GM21390 (cell line): Measurements from ENCODE around the gene KCNMB4.
A peak's percentile ranks its signal among the peaks of the same experiment; 100 is the strongest.

Experiments
- ATAC-seq: cut with Tn5 transposase; IDR thresholded peaks from one replicate; pipeline ENCODE4 v1.9.1; 2021; ENCODE audit not compliant: unreplicated experiment

The KCNMB4 gene, protein sequence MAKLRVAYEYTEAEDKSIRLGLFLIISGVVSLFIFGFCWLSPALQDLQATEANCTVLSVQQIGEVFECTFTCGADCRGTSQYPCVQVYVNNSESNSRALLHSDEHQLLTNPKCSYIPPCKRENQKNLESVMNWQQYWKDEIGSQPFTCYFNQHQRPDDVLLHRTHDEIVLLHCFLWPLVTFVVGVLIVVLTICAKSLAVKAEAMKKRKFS

DNA sequence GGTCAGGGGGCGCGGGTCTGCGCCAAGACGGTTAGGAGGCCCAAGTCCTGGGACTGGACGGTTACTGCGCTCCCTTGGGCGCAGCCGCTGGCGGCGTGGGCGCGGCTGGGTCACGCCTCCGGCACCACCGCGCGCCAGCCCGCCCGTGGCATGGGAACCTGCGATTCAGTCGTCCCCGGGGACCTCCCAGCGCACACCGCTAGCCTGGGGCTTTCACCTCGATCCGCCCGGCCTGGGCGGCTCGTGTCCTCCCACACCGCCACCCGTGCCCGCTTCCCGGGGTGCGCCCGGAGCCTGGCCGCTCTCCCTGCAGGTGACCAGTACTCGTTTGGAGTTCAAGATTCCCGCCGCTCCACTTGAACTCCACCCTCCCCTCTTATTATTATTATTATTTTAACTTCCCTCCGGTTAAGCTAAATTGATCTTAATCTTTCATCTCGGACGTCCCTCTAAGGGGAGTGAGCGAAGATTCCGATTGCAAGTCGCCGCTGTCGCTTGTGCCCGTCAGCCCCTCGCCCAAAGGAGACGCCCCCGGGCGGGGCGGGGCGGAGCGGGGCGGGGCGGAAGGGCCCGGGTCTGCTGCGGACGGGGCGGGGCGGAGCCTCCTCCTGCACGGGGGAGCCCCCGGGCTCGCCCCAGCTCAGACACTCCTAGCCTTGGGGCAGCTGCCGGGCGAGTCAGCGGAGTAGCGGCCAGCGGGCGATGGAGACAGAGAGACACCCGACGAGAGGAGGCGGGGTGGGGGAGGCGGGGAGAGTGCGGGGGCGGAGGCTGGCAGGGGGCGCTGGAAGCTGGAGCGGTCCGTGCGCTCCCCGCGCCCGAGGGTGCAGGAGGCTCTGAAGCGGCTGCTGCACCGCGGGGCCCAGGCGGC is at the start of gene KCNMB4:
KCNMB4 (plus strand) TSS at position 643 of the 871 bp plus-strand sequence. CDS start 445 bp downstream, outside the sequence.
- ATAC-seq, result peak; percentile 80

DNA sequence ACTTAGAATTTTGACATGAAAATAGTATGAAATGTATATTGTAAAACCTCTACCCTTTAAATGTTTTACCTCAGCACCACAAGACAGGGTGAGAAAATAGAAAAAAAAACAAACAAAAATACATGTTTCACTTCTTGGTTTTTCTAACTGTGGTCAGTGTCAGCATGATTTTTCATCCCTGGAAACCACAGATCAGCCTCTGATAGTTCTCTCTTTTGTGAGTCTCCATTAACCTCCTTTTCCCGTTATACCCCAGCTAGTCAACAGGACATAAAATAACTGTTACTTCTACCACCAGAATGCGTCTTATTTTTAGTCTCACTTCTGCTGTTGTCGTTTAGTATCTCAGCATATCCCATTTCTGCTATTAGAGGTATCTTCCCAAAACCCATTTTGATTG is 48.3 kb upstream of the KCNMB4 start:
- peak; percentile 90 for ATAC-seq

DNA sequence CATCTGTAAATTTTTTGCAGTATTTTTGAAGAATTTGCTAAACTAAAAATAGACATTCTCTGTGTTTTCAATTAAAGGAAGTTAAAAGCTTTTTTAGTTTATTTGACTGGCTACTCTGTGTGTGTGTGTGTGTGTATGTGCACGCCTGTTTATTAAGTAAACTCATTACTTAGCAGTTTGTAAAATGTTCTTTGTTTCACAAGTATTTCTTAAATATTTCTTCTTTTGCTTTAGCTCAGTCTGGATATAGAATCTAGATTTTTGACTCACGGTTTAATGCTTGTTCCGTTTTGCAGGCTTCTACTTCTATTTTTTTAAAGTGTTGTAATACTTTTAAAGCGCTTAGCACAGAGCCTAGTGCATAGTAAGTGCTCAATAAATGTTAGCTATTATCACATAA is 46.5 kb upstream of the KCNMB4 start:
- ATAC-seq, result no peak

DNA sequence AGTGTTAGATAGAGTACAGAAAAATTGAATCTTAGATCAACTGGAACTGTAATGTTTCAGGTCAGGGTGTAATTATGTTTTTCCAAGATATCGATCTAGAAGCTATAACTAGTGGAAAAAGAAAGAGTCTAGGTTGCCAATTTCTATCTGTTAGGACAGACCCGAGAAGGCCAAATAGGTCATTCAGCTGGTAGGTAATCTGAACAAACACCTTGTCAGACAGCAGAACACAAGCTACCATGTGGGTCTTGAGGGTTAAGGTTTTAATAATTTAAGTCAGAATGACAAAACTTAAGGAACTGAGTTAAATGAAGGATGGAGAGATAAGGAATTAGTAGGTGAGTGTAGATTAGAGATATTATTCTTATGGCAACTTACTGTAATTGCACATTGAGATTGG is 44.9 kb upstream of the KCNMB4 start:
- ATAC-seq, result no peak

DNA sequence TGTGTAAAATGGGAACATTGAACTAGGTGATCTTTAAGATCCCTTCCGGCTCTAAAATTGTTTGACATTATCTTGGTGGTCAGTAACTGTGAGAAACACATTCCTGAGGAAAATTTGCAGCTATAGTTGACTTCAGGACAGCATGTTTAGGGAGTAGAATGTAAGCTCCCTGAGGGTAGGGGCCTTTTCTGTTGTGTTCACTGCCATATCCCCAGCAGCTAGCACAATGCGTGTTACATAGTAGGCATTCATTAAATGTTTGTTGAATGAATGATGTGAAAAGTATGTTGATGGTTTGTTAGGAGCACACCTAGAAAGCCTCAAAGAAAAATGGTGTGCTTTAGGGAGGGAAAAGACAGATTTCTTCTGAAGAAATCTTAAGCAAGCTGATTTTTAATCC is 38.5 kb upstream of the KCNMB4 start:
- ATAC-seq, result no peak

DNA sequence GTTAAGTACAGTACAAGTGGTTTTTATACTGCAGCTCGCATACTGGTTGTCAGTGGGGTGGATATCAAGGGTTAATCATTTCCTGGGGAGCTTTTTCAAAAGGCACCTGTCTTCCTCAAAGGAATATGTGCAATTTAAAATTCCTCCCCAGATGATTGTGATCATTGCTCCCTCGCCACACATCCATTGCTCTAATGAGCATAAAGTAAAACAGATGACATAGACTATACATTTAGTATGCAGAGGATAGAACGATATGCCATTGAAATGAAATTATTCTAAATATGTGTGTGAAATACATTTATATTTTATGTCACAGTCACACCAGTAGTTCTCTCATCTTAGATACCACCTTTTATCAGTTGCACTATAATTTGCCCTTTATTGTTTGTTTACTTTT is 36.4 kb upstream of the KCNMB4 start:
- no peak for ATAC-seq

DNA sequence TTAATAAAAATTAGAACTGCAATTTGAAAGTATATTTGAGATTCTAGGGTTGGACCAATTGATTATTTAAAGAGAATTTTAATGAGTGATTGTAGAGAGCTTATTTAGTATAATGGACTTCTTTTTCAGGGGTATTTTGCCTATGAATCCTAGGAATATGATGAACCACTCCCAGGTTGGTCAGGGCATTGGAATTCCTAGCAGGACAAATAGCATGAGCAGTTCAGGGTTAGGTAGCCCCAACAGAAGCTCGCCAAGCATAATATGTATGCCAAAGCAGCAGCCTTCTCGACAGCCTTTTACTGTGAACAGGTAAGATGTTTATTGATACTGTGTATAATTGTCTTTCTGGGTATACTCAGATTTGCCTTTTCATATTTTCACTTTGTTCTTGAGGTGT is 35.9 kb upstream of the KCNMB4 start:
- ATAC-seq, result no peak

DNA sequence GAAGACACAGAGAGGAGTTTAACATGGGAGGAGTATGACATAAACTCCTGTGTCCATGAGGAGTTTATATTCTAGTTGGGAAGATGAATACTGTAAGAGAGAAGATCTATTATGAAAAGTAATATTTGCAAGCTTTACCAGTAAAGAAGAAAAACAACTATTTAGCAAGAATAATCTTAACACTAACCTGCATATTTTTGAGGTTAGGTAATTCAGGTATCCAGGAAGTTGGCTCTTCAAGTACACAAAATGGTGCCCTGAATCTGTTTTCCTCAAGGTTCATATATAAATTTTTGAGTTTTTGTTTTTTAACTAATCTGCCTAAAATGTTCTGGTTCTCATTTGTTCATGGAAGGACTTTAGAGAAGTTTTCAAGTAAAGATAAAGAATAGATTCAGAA is 33.9 kb upstream of the KCNMB4 start:
- no peak for ATAC-seq

DNA sequence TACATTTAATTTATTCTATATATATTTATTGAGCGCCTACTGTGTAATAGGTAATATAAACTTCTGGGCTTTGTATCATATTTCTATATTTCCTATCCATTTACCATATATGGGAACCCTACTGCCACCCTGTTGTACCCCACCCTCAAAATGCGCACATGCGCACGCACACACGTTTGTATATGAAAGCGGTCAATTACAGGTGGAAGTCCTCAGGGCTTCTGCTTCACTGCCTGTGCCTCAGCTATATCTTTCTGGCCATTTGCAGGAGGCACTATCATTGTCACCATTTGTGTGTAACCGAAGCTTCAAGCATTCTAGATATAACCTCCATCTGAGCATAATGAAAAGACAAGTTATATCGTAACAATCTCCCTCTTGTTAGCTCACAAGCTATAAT is 31.3 kb upstream of the KCNMB4 start:
- ATAC-seq, result no peak

DNA sequence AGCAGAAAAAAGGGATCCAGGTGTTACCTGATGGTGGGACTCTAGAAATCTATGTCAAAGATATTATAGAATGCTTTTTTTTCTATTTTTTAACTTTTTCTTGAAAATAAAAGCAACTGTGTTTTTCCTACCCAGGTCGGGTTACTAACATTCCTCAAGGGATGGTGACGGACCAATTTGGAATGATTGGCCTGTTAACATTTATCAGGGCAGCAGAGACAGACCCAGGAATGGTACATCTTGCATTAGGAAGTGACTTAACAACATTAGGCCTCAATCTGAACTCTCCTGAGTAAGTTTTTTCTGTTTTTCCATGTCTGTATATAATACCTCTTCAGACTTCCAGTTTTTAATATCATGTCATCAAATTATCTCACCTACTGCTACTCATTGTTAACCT is 27.6 kb upstream of the KCNMB4 start:
- no peak for ATAC-seq

DNA sequence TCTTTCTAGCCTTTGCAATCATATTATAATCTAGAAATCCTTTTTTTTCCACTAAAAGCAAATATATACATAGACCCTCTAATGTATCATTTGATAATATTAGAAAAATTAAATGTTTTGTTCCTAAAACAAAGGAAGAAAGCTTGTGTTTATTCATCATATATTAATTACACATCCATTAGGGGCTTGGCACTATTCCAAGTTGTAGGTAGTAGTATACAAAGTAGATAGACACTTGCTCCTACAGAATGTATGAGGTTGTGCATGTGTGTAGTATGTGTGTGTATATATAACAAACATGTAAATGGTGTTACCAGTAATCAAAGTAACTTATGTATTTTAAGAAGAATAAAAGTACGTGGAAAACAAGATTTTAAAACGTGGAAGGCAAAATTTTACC is 15.0 kb upstream of the KCNMB4 start:
- no peak for ATAC-seq

DNA sequence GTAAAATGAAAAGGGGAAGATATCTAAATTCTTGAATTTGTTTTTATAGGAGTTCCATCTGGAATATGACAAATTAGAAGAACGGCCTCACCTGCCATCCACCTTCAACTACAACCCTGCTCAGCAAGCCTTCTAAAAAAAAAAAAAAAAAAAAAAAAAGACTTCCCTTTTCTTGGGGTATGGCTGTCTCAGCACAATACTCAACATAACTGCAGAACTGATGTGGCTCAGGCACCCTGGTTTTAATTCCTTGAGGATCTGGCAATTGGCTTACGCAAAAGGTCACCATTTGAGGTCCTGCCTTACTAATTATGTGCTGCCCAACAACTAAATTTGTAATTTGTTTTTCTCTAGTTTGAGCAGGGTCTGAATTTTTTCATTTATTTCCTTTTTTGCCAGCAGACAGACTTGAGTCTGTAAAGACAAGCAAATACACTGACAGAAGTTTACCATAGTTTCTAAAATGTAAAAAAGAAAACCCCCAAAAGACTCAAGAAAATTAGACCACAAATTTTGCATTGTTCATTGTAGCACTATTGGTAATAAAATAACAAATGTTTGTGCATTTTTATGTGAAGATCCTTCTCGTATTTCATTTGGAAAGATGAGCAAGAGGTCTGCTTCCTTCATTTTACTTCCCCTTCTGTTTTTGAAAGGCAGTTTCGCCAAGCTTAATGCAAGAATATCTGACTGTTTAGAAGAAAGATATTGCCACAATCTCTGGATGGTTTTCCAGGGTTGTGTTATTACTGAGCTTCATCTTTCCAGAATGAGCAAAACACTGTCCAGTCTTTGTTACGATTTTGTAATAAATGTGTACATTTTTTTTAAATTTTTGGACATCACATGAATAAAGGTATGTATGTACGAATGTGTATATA is 12.1 kb upstream of the KCNMB4 start:
- ATAC-seq, result no peak

DNA sequence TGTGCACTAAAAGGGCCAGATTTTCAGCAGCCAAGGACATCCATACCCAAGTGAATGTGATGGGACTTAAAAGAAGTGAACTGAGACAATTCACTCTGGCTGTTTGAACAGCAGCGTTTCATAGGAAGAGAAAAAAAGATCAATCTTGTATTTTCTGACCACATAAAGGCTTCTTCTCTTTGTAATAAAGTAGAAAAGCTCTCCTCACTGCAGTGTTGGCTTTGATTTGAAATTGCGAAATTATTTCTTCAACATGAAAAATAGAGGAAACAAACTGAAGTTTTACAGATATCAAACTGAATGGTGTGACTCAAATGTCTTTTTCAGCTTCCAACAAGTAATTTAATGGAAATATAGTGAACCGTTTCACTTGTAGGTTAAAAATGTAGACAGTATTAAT is 11.3 kb upstream of the KCNMB4 start:
- ATAC-seq, result no peak

DNA sequence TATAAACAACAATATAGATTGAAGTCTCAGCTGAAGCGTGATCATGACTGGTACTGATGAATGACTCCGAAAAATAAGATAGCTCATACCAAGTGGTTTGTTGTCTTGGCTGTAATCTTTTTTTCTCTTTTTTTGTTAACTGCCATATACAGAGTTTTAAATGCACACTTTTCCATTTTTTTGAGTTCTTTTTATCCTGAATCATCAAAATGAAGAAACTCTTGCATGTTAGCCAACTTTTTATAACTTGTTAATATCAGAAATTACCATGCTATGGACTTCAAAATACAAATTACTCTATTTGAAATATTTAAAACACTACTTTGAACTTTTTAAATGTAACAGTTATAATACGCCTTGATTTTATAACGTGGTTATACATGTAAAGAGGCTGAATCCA is 10.1 kb upstream of the KCNMB4 start:
- ATAC-seq, result no peak

DNA sequence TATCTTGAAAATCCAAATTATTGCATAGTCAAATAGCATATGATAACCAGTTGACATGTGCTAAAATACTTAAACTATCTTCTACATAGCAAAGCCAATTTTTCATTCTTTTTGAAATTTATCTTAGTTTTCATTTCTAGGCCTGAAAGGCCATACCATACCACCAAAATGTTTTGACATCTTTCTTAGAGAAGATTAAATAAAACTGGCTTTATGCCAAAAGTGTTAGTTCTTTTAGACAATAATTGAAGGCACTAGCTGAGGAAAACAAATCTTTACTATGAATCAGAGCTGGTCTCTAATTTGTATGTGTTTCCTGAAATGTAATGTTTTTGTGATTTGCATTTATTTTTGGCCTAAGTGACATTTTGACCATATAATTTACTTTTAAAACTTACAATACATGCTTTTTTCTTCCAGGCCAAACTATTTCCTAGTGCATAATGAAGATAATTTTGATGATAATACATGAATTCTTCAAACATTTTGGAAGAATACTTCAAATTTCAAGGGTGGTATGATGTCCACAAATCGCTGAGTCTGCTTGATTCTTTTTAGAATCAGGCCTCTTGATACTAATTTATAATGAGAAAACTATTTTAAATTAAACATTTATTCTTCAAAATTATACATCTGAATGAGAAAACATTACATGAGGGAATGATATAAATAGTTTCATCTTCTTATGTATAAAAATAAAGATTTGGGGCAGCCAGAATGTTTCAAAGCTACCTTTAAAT is 6.5 kb upstream of the KCNMB4 start:
- ATAC-seq, result no peak

DNA sequence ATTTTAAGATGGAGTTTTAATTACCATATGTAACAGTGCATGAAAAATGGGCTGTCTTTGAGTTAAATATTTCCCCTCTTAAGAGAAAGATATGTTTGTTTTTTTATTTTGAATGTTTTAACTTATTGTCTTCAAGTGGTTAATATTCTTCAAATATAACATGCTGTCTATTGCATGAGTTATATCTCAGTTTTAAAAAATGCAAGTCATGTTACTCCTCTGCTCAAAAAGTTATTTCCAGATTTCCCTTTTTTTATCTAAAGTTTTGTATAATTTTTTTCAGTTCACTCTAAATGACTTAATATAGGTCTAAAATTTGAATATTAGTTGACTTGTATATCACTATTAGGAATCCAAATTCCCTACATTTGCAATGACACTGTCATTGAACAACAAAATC is 5.9 kb upstream of the KCNMB4 start:
- ATAC-seq, result no peak

DNA sequence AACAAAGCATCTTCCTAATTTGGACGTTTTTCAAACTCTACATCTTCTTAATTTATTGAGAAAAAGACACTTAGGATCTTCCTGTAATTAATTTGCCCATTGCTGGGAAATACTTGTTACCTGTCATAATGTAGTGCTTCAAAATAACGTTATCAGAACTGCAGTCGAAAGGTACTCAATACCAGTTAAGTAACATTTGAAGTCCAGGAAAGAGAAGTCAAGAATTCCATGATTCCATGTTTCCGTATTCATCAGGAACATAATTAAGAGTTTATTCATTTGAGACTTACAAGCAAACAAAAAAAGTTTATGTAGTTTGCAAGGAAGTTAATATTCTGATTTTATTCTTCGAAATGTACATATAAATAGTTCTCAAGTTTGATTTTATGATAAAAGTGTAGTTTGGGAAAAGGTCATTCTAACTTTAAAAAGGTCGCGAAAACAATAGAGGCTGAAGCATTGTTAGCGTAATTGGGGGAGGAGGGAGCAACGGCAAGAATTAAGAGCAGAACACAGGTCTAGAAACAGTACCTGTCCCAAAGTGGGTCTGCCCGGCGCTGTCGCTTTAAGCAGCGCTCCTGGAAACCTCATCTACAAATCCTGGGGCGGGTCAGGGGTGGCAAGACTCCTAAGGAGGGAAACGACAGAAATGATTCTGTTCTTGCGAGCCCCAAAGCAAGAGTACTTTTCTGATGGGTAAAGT is 1.2 kb upstream of the KCNMB4 start:
- no peak for ATAC-seq

DNA sequence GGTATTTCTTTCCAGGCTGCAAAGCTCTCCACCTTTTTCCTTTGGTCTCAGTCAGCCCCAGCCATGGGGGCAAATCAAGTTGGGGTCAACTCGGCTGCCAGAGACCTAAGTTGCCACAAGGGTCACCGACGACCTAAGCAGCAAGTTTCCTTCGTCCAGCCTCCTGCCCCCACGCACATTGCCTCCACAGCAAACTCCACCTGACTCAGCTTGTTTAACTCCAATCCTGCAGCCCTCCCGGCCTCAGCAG is 767 bp upstream of the KCNMB4 start:
- no peak for ATAC-seq

DNA sequence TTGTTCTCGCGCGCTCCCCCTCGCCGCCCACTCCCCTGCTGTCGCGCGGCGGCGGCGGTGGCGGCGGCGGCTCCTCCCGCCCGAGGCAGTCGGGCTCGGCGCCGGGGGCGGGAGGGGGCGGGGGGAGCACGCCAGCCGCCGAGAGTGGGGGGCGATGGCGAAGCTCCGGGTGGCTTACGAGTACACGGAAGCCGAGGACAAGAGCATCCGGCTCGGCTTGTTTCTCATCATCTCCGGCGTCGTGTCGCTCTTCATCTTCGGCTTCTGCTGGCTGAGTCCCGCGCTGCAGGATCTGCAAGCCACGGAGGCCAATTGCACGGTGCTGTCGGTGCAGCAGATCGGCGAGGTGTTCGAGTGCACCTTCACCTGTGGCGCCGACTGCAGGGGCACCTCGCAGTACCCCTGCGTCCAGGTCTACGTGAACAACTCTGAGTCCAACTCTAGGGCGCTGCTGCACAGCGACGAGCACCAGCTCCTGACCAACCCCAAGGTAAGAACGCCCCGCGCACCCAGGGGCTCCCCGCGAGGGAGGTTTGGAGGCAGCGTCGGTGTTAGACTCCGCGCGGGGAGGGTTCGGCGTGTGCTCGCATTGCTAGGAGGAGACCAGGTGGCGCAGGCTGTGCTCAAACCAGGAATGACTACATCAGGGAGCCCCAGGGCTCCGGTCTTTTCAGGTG is 629 bp downstream of the KCNMB4 start:
- peak; percentile 44 for ATAC-seq
